CD4-positive, alpha-beta T cell treated with Interleukin-21 for 1 hour (primary cell): ENCODE measurements around the gene GRID1.

ENCODE experiments used
- DNase-seq: peaks from one replicate; pipeline ENCODE4 v3.0.0-alpha.2; 2020

GRID1 gene

DNA sequence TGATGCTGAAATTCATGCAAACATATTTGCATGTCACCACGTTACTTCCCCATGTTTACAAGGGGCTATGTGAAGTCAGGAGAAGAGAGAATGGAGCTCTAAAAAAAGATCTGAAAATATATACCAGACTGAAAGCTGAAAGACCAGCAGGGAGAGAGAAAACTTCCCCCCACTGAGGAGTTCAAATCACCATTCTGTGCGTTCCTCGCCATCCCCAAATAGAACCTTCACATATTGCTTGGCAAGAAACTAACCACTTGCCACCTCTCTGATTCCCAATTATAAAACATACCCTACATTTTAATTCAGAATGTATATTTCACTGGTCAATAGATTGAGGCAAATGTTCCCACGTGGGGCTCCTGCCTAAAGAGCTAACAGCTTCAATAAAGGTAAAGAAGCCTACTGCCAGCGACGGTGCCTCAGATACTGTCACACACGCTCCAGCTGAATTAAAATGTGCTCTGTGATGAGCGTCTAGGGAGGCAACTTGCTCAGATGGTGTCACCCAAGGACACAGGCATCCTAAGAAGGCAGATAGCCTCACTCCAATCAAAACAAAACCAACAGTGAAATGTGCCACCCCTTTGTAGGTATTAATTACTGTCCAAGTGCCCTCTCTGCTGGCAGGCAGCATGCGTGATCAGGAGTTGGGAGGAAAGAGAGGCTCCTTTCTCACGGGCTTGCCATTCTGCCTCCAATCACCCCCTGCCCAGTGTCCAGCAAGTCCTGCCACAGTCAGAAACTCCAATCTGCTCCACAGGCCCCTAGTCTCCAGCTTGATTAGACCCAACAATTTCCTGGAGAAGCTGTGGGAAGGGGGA lies 298.2 kb downstream of the GRID1 start:
- no peak for DNase-seq

DNA sequence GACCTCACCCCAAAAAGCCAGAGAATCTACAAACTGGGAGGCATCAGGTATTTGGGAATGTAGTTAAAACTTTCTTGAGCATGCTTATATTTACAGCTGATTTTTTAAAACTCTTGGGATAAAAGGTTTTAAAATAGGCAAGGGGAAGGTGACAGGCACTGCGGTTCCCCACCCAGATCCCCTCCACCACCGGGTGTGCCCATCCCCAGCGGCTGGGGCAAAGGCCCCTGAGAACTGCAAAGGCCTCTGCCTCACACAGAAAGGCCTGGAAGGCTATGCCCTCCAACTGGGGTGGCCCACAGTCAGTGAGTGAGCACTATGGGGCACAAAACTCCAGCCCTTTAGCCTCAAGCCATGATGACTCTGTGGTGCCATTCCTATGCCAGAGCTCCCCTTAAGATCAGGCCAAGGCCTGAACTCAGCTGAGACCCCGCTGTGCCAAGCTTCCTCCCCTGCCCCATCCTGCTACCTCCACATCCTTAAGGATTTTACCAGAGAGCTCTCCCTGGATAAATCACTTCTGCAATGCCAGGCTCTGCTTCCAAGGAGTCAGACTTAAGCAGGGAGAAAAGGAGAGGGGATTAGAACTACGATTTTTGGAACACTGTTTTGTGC lies 299.1 kb downstream of the GRID1 start:
- no peak for DNase-seq

DNA sequence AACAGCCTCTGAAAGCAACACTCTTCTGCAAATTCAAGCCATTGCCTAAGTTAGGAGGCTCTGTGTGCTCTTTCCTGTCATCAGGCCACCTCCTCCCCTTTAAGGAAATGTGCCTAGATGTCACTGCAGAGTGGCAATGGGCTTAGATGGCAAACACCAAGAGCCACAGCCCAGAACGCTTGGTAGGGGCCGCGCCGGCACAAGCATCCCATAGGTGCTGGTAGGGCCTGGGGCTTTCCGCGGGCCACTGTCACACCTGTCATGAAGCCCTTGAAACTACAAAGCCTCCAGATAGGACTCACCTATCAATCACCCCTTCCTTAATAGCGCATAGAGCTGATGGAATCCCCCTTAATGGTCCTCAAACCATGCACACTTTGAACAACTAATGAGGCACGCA lies 299.9 kb downstream of the GRID1 start:
- DNase-seq: no peak

GRCh38 chr10:86065711-86066251 lies 300.8 kb downstream of the GRID1 start:
- DNase-seq: no peak

- DNase-seq: no peak
Measured at GRCh38 chr10:86064931-86065662, 301.5 kb downstream of the GRID1 start.

GRCh38 chr10:86064219-86064618 lies 302.4 kb downstream of the GRID1 start:
- no peak for DNase-seq

DNA sequence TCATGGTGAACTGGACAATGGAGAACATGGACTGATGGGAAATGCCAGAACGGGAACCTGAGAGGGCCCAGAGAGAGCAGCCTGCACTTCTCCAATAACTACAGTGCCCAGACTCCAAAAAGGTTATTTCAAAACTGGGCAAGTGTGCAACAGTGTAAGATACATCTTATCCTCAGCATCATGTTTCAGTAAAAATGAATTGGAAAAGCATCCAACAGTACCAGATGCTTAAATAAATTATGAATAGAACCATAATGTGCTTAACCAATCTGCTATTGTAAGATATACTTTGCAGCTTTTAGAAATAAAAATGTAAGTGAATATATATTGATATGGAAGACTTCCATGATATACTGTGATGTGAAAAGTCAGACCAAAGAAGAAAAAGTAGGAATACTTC lies 303.3 kb downstream of the GRID1 start:
- DNase-seq: no peak

DNA sequence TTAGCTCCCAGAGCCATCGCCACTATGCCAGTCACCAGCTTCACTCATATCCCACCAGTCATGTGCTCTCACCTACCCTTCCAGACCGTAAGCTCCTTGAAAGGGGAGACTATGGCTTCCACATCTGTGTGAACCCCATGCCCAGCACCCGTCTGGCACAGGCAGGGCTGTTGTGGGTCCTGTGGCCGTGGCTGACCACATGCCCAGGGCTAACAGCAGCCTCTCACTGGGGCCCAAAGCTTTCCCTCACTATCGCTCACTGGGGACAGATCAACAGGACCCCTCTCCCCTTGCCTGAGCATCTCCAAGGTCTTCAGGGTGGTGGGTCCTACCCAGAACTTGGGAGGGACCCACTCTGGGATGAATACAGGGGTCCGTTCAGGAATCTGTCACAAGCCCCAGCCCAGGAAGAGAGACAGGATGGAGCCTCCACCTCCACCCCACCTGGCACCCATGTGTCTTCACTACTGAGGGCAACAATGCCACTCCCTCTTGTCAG lies 303.9 kb downstream of the GRID1 start:
- no peak for DNase-seq

DNA sequence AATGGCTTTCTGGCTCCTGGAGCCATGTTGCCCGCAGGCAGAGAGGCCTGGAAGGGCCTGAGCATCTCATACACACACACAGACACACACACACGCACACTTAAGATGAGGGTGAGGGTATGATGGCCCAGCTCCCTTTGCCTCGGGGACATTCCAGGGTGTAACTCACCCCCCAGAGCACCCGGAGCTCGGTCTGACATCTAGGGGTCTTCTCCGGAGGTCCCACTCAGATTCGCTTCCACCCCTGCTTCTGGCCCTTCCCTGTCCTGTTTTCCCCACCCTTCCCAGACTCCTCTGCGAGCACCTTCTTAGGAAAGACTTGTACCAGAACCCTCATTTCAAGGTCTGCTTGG lies 304.4 kb downstream of the GRID1 start:
- no peak for DNase-seq

DNA sequence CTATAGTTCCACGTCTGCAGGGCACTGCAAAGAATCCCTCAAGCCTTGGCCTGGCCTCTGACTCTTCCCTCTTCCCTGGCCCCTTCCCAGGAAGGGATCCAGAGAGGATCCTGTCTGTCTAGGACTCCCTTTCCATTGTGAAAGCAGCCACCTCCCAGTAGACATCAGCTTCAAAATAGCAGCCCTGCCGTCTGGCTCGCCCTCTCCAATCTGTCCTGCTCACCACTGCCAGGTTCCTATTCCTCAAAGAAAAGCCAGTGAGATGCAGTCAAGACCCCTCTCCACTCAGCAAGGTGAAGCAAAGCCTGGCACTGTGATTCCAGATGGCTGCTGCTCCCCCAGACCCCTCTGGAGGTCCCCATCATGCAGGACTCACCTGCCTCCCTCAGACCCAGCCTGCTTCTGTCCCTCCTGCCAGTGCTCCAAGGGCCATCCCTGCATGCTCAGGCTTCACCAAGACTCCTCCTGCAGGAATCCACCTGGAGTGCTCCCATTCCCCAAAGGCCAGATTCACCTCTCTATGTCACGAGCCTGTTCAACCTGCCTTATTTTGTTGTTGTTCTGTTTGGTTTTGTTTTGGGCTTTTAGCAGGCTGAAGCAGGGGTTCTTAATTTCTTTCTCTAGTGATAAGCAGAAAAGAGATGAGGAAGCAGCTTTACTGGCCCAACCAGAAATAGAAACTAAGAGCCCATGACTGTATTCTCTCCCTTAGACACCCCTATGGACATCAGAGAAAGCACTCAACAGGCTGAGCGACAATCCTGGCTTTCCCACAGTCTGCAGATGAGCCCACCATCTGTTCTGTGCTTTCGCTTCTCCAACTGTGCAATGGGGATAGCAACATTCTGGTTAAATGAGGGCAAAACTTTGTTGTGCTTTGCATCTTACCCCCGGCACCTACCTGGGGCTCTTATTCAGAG lies 305.1 kb downstream of the GRID1 start:
- DNase-seq: no peak

GRCh38 chr10:86060386-86061277 lies 306.0 kb downstream of the GRID1 start:
- no peak for DNase-seq

DNA sequence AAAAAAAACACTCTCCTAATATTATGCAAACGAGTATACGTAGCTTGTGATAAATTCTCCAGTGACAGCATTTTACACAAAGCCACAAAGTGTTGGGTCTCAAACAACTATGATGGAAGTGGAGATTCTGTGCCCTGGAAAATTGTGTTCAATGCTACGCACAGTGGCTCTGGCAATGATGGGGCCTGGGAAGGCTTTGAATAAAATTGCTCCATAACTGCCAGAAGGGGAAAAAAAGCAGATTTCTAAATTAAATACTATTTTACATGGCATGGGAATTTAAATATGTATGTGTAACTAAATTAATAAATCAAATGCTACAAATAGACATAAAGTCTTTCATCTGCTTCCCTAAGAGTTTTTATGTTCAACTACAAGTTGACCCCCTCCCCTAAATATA lies 306.7 kb downstream of the GRID1 start:
- DNase-seq: no peak

DNA sequence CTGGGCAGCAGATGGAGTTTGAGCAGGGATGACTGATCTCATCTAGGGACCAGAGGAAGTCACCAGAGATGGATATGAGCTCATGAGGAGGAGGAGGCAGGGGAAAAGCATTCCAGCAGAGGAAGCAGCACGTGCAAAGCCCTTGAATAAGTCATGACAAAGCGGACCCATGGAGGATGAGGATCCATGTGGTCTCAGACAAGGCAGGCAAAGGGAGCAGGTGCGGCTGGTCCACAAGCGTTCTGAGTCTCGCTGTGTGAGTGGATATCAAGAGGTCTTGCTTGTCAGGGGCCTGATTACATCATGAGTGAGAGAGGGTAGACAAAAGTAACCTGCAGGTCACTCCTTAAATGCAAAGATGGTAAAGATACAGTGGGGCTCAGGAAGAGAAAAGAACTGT lies 307.6 kb downstream of the GRID1 start:
- DNase-seq: no peak

- DNase-seq: no peak
Measured at GRCh38 chr10:86057708-86058107, 308.9 kb downstream of the GRID1 start.

GRCh38 chr10:86056672-86057071 lies 309.9 kb downstream of the GRID1 start:
- DNase-seq: no peak

DNA sequence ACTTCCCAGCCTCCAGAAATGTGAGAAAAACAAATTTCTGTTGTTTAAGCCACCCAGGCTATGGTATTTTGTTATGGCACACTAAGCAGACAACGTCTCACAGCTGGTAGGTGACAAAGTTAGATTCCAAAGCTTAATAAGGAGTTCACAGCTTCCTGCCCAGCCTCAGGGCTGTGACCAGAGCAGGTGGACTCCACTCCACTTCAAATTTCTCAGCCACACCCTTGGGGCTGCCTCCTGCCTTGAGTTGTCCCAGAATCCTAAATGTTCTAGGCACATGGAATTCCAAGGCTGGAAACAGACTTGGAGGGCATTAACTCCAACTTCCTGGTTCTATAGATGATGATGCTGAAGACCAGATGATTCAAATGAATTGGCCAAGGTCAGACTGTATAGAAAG lies 310.7 kb downstream of the GRID1 start:
- DNase-seq: no peak

DNA sequence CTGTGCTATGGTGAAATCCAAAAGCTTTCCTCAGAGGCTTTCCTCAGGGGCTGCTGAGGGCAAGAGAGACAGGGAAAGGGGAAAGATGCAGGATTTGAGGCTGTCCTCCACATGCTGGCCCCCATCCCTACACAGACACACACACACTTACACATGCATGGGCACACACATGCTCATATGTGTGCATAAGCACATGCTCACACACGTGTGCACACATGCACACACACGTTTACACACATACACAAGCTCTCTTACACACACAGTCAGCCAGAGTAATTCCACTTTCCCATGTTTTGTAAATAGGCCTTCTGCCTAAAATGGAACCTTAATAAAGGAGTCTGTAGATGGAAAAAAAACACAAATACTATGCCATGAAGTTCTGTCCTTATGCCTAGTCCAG lies 312.9 kb downstream of the GRID1 start:
- DNase-seq: no peak

GRCh38 chr10:86051586-86051985 lies 315.0 kb downstream of the GRID1 start:
- DNase-seq: no peak

GRCh38 chr10:86049442-86049841 lies 317.2 kb downstream of the GRID1 start:
- no peak for DNase-seq

- DNase-seq: no peak
Measured at GRCh38 chr10:86048973-86049372, 317.6 kb downstream of the GRID1 start.

GRCh38 chr10:86048571-86048970 lies 318.0 kb downstream of the GRID1 start:
- DNase-seq: no peak
